HEK293 (cell line): ENCODE data around the gene TSHZ2.

Experiments
- CTCF ChIA-PET: fragments of 350-600 bp; formaldehyde crosslinking; extraction: SDS; loops from one replicate; lab custom pipeline; 2021; ENCODE audit warnings: antibody characterized with exemption; lab: Yijun Ruan, JAX
- POLR2A ChIA-PET: fragments of 300-600 bp; formaldehyde crosslinking; extraction: SDS; loops from one replicate; lab custom pipeline; 2020; ENCODE audit warnings: antibody characterized with exemption, inconsistent platforms; lab: Yijun Ruan, JAX
- H3K27ac ChIP-seq: fragments of 200-500 bp; sonication (Bioruptor generic); 2 replicates; pipeline ENCODE4 v1.5.1; 2014; ENCODE audit warnings: low read depth, low read length, control low read depth, inconsistent platforms; ENCODE audit errors: extremely low read depth
- H3K36me3 ChIP-seq, 2 experiments: fragments of 200-500 bp in 1 of 2; sonication (Bioruptor generic) in 1 of 2; 1 replicate in 1 of 2; 2 replicates in 1 of 2; pipeline ENCODE4 v1.5.1; 2014 to 2017; ENCODE audit warnings: inconsistent platforms in 2 of 2, low read length in 2 of 2; ENCODE audit not compliant: control insufficient read depth in 2 of 2, insufficient read depth in 1 of 2
- H3K4me1 ChIP-seq: fragments of 200-500 bp; sonication (Bioruptor generic); 2 replicates; pipeline ENCODE4 v1.5.1; 2014; ENCODE audit warnings: mild to moderate bottlenecking, low read length, inconsistent platforms; ENCODE audit not compliant: control insufficient read depth, insufficient read depth
- H3K4me3 ChIP-seq: 2 replicates; pipeline ENCODE4 v1.5.1; 2011; ENCODE audit warnings: low read depth, mild to moderate bottlenecking, control low read depth, low read length, moderate library complexity
- H3K9me3 ChIP-seq: fragments of 200-500 bp; sonication (Bioruptor generic); 2 replicates; pipeline ENCODE4 v1.5.1; 2014; ENCODE audit warnings: low read depth, low read length, inconsistent platforms; ENCODE audit not compliant: control insufficient read depth, insufficient read depth
- GLI2 ChIP-seq: fragments of 450-650 bp; formaldehyde crosslinking; IDR thresholded peaks from 2 replicates; pipeline ENCODE4; 2017; ENCODE audit warnings: missing biosample characterization, missing genetic modification characterization, low read depth, borderline replicate concordance
- KLF1 ChIP-seq: fragments of 450-650 bp; formaldehyde crosslinking; IDR thresholded peaks from 2 replicates; pipeline ENCODE4 v1.5.1; 2016; ENCODE audit warnings: missing biosample characterization, missing genetic modification characterization
- KLF9 ChIP-seq: fragments of 450-650 bp; formaldehyde crosslinking; IDR thresholded peaks from 2 replicates; pipeline ENCODE4 v1.5.1; 2016; ENCODE audit warnings: missing biosample characterization, missing genetic modification characterization, low read depth
- YY1 ChIP-seq: fragments of 450-650 bp; formaldehyde crosslinking; IDR thresholded peaks from 2 replicates; pipeline ENCODE4 v1.5.1; 2018; ENCODE audit warnings: missing biosample characterization, missing genetic modification characterization
- ZBTB17 ChIP-seq: fragments of 450-650 bp; formaldehyde crosslinking; IDR thresholded peaks from 2 replicates; pipeline ENCODE4 v1.5.1; 2016; ENCODE audit warnings: missing biosample characterization, missing genetic modification characterization
- ZNF19 ChIP-seq: fragments of 450-650 bp; formaldehyde crosslinking; IDR thresholded peaks from 2 replicates; pipeline ENCODE4; 2016; ENCODE audit warnings: missing biosample characterization, missing genetic modification characterization, low read depth
- ZNF23 ChIP-seq: fragments of 450-650 bp; formaldehyde crosslinking; IDR thresholded peaks from 2 replicates; pipeline ENCODE4 v1.5.1; 2016; ENCODE audit warnings: missing biosample characterization, missing genetic modification characterization, borderline replicate concordance
- ZNF626 ChIP-seq: fragments of 450-650 bp; sonication (Bioruptor Pico); formaldehyde crosslinking; IDR thresholded peaks from 2 replicates; pipeline ENCODE4 v1.5.1; 2018; ENCODE audit warnings: missing biosample characterization, missing genetic modification characterization, inconsistent platforms
- ZNF707 ChIP-seq: fragments of 450-650 bp; formaldehyde crosslinking; IDR thresholded peaks from 2 replicates; pipeline ENCODE4 v1.5.1; 2016; ENCODE audit warnings: missing biosample characterization, missing genetic modification characterization
- ZNF830 ChIP-seq: fragments of 450-650 bp; IDR thresholded peaks from 2 replicates; pipeline ENCODE4 v1.5.0; 2018; ENCODE audit warnings: missing biosample characterization, missing genetic modification characterization, low read depth, mild to moderate bottlenecking, moderate library complexity
- ZSCAN16 ChIP-seq: fragments of 450-650 bp; formaldehyde crosslinking; IDR thresholded peaks from 2 replicates; pipeline ENCODE4 v1.5.1; 2016; ENCODE audit warnings: missing biosample characterization, missing genetic modification characterization
- ZSCAN30 ChIP-seq: fragments of 450-650 bp; IDR thresholded peaks from 2 replicates; pipeline ENCODE4 v1.5.1; 2018; ENCODE audit warnings: missing biosample characterization, mild to moderate bottlenecking, missing genetic modification characterization, moderate library complexity
- TF ChIP-seq, protein P1 (sequence below): fragments of 450-650 bp; IDR thresholded peaks from 2 replicates; pipeline ENCODE4 v1.5.1; 2018; ENCODE audit warnings: missing biosample characterization, missing genetic modification characterization
- TF ChIP-seq, protein P2 (sequence below): fragments of 450-650 bp; formaldehyde crosslinking; IDR thresholded peaks from 2 replicates; pipeline ENCODE4 v1.5.1; 2016; ENCODE audit warnings: missing biosample characterization, missing genetic modification characterization, low read depth
- TF ChIP-seq, protein P3 (sequence below): fragments of 450-650 bp; formaldehyde crosslinking; IDR thresholded peaks from 2 replicates; pipeline ENCODE4 v1.5.1; 2017; ENCODE audit warnings: missing biosample characterization, missing genetic modification characterization
- TF ChIP-seq, protein P4 (sequence below): fragments of 450-650 bp; formaldehyde crosslinking; IDR thresholded peaks from 2 replicates; pipeline ENCODE4 v1.5.1; 2016; ENCODE audit warnings: missing biosample characterization, missing genetic modification characterization

The TSHZ2 gene

DNA sequence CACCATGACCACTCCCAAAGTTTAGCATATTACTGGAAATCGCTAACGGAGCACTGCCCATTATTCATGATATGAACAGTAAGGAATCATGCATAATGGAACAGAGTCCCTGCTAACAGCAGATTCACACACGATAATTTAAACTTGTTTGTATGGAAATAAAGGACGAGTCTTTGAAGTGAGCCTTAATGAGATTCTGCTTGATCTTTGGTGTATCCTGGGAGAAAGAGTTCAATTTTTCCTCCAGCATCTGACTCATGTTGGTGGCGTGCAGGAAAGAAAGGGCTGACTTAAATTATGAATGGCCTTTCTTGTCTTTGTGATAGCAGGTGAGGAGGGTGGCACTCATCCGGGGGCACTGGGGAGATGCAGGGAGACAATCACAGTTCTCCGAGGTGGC lies 426.9 kb downstream of the TSHZ2 start:
- H3K4me3 ChIP-seq = no peak overlapping the region
- TF ChIP-seq, protein P1, sequence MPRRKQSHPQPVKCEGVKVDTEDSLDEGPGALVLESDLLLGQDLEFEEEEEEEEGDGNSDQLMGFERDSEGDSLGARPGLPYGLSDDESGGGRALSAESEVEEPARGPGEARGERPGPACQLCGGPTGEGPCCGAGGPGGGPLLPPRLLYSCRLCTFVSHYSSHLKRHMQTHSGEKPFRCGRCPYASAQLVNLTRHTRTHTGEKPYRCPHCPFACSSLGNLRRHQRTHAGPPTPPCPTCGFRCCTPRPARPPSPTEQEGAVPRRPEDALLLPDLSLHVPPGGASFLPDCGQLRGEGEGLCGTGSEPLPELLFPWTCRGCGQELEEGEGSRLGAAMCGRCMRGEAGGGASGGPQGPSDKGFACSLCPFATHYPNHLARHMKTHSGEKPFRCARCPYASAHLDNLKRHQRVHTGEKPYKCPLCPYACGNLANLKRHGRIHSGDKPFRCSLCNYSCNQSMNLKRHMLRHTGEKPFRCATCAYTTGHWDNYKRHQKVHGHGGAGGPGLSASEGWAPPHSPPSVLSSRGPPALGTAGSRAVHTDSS (tag by site-specific recombination) = no peak
- TF ChIP-seq ZSCAN16 (tag by site-specific recombination) (no peak), ZNF626 (tag by site-specific recombination) (no peak), KLF1 (tag by site-specific recombination) (no peak), ZSCAN30 (no peak), ZNF707 (tag by site-specific recombination) (no peak), KLF9 (no peak), YY1 (tag by site-specific recombination) (no peak), ZNF830 (no peak)
- TF ChIP-seq, protein P2, sequence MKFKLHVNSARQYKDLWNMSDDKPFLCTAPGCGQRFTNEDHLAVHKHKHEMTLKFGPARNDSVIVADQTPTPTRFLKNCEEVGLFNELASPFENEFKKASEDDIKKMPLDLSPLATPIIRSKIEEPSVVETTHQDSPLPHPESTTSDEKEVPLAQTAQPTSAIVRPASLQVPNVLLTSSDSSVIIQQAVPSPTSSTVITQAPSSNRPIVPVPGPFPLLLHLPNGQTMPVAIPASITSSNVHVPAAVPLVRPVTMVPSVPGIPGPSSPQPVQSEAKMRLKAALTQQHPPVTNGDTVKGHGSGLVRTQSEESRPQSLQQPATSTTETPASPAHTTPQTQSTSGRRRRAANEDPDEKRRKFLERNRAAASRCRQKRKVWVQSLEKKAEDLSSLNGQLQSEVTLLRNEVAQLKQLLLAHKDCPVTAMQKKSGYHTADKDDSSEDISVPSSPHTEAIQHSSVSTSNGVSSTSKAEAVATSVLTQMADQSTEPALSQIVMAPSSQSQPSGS (tag by site-specific recombination) = no peak
- H3K9me3 ChIP-seq = no peaks in the 10 kb centered on the region
- no peaks in the 10 kb centered on the region for H3K4me1 ChIP-seq
- ChIA-PET POLR2A (no interaction called here), CTCF (no interaction called here)
- no peak overlapping the region for H3K27ac ChIP-seq
- H3K36me3 ChIP-seq = no peaks in the 10 kb centered on the region

DNA sequence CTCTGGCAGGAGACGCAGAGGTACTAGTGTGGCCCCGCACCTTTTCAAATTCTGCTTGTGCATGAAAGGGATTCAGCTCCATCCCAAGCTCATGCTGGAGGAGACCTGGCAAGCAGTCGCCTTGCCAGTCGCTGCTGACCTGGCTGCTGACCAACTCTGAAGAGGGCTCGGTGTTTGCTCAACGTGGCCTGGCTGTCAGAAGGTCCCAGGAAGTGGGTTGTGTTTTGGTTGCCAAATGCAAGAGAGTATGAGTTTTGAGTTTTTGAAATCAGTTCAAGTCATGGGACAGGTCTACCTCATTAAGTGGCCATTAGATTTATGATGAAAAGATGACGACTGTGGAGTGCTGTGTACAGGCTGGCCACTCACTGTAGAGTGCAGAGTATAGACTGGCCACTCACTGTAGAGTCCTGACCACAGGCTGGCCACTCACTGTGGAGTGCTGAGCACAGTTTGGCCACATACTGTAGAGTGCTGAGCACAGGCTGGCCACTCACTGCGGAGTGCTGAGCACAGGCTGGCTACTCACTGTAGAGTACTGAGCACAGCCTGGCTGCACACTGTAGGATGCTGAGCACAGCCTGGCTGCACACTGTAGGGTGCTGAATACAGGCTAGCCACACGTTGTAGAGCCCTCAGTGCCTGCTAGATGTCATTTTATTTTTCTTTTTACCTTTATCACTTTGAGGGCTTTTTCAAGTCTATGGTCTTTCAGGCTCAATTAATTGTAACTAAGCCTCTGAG lies 427.6 kb downstream of the TSHZ2 start:
- no peaks in the 10 kb centered on the region for H3K4me1 ChIP-seq
- POLR2A ChIA-PET = no interaction called here
- TF ChIP-seq ZBTB17 (tag by site-specific recombination) = peak; percentile 58; the same call in 1 of the 2 replicates
- TF ChIP-seq ZNF23 (tag by site-specific recombination) = no peak
- CTCF ChIA-PET = no interaction called here
- no peaks in the 10 kb centered on the region for H3K36me3 ChIP-seq
- H3K4me3 ChIP-seq = no peak overlapping the region
- no peaks in the 10 kb centered on the region for H3K9me3 ChIP-seq
- no peak overlapping the region for H3K27ac ChIP-seq

DNA sequence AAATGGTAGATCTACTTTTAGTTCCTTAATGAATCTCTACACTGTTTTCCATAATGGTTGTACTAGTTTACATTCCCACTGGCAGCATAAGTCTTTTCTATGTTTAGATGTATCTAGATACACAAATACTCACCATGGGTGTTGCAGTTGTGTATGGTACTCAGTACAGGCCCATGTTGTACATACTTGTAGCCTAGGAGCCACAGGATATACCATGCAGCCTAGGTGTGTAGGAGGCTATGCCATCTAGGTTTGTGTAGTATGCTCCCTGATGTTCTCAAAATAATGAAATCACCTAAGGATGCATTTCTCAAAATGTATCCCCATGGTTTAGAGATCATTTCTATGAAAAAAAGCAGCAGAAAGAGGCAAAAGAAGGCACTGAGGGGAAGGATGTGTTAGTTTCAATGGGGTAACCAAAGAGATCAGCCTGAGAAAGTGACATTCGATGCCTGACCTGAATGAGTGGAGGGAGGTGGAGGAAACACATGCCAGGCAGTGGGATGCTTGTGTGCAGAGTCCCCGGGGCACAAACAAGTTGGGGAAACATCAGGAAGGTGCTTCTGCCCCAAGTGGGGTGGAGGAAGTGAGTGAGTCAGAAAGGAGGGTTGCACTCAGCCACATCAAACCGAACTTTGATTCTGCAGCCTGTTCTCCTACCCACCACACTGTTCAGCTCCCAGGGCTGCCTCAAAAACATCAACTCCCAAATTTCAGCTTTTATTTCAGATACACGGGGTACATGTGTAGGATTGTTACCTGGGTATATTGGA lies 430.3 kb downstream of the TSHZ2 start:
- no peaks in the 10 kb centered on the region for H3K9me3 ChIP-seq
- H3K4me3 ChIP-seq = no peak overlapping the region
- no peaks in the 10 kb centered on the region for H3K4me1 ChIP-seq
- H3K36me3 ChIP-seq = no peaks in the 10 kb centered on the region
- H3K27ac ChIP-seq = no peak overlapping the region
- POLR2A ChIA-PET = no interaction called here
- TF ChIP-seq GLI2 = no peak
- no peak for TF ChIP-seq ZNF19 (tag by site-specific recombination)
- TF ChIP-seq, protein P3, sequence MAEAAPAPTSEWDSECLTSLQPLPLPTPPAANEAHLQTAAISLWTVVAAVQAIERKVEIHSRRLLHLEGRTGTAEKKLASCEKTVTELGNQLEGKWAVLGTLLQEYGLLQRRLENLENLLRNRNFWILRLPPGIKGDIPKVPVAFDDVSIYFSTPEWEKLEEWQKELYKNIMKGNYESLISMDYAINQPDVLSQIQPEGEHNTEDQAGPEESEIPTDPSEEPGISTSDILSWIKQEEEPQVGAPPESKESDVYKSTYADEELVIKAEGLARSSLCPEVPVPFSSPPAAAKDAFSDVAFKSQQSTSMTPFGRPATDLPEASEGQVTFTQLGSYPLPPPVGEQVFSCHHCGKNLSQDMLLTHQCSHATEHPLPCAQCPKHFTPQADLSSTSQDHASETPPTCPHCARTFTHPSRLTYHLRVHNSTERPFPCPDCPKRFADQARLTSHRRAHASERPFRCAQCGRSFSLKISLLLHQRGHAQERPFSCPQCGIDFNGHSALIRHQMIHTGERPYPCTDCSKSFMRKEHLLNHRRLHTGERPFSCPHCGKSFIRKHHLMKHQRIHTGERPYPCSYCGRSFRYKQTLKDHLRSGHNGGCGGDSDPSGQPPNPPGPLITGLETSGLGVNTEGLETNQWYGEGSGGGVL (tag by site-specific recombination) = no peak
- TF ChIP-seq, protein P4, sequence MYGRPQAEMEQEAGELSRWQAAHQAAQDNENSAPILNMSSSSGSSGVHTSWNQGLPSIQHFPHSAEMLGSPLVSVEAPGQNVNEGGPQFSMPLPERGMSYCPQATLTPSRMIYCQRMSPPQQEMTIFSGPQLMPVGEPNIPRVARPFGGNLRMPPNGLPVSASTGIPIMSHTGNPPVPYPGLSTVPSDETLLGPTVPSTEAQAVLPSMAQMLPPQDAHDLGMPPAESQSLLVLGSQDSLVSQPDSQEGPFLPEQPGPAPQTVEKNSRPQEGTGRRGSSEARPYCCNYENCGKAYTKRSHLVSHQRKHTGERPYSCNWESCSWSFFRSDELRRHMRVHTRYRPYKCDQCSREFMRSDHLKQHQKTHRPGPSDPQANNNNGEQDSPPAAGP = no peak
- TF ChIP-seq, all 188 proteins: peak for 0
- CTCF ChIA-PET = no interaction called here
